Activated T-helper 1 cell treated with anti-CD3 and anti-CD28 coated beads, Interleukin-2, amount 50 U/mL, for 16 hours (primary cell): ENCODE measurements around the gene GLS.
"Not testable (repeated sequence)": the region's sequence is repeated elsewhere in the genome, so short reads cannot be mapped to it uniquely, and the experiment has no call there.

Experiments used
- DNase-seq, 2 donors: peaks; one replicate each; pipeline ENCODE4 v3.0.0-alpha.2; 2020; ENCODE audit warnings: low read depth in 1 of 2, low spot score in 1 of 2

Gene GLS

GRCh38 chr2:190987938-190988337 lies 107.3 kb downstream of the GLS start:
- DNase-seq = no peak

DNA sequence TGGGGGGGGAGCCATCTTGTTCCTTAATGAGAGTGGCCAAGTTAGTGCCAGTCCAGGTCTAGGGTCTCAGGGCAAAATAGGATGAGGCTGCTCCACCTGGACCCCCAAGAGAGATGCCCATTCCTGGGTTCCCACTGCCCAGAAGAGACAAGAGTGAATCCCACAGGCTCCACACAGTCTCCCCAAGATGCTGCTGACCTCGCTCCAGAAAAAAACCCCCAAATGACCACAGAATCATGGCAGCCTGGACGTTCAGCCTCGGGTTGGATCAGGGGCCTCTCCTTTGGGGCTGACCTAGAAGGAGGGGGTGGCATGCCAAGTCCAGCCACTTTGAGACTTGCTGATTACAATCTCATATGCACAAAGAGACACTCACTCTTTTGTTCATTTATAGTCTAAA lies 108.3 kb downstream of the GLS start:
- no peak for DNase-seq

- DNase-seq = no peak
Measured at GRCh38 chr2:190990132-190990531, 109.5 kb downstream of the GLS start.

DNA sequence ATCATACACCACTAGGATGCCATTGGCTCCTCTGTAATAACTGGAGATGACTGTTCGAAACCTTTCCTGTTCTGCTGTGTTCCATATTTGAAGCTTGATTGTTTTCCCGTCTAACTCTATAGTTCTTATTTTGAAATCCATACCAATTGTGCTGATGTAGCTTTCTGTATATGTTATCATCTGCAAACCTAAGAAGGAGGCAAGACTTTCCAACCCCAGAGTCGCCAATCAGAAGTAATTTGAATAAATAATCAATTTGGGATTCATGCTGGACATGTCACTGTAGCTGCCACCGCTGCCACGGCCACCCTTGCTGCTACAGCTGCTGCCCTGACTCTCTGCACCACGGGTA lies 112.6 kb downstream of the GLS start:
- DNase-seq = no peak

DNA sequence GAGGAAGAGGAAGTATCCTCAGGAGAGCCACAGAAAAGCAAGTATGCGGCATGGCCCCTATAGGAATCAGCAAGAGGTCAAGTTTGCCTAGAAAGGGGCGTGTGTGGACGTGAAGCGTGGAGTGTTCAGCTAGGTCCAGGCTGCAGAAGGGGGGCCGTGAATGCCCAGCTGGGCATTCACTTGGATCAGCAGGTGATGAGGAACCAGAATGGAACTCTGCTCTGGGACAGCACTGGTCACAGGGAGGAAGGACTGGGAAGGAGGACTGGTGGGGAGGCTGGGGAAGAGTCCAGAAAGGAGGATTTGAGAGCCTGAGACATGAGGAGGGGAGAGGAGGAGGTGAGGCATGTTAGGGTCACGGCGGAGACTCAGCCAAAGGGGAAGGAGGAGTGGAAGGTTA lies 113.5 kb downstream of the GLS start:
- no peak for DNase-seq

- not testable (repeated sequence) for DNase-seq
Measured at GRCh38 chr2:190995315-190995714, 114.7 kb downstream of the GLS start.

- no peak for DNase-seq
Measured at GRCh38 chr2:190996338-190996946, 115.8 kb downstream of the GLS start.

DNA sequence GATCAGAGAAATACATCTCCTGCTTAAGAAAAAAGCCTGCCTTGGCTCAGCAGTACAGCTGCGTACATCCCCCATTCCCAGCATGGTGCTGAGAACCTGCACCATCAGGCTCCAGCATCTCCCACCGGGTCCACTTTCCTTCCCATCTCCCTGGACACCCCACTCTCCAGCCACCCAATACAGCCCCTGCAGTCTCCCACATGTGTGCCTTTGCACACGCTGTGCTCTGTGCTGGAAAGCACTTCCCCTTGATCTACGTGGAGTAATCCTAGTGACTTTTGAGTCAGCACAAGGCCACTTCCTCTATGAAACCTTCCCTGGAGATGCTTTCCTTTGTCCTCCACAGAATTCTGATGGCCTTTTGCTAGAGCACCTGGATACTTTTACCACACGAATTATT lies 116.3 kb downstream of the GLS start:
- no peak for DNase-seq

GRCh38 chr2:190997526-190998113 lies 117.0 kb downstream of the GLS start:
- DNase-seq = no peak

DNA sequence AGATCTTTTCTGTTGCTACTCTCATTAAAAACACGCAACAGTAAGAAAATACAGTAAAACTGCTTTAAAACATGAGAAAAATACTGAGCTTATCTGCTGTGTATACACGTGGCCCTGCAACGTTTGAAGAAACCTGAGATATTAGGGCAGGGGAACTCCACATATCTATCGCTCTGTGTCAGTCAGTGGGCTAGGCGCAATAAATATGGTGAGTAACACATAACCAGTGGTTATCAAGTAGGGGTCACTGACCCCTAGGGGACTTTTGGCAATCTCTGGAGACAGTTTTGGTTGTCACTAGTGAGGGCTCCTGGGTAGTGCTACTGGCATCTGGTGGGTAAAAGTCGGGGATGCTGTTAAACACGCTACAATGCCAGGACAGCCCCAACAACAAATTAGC lies 118.4 kb downstream of the GLS start:
- DNase-seq = no peak

- no peak for DNase-seq
Measured at GRCh38 chr2:190999949-191000665, 119.5 kb downstream of the GLS start.

DNA sequence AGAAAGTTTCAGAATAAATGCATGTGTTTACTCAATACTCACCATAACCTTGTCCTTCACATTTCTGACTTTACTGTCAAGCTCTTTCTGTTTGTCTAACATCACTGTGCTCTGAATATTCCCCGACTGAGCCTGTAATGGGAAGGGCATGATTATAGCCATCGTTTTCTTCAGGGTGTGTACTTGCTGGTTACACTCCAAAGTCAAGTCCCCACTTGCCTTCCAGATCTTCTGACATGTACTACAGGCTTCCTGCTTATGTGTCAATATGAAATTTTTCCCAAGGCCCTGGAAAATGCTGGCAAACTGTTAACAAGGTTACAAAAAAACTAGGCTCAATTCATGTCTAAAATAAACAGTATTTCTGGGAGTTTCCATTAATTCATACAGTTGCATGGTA lies 120.4 kb downstream of the GLS start:
- no peak for DNase-seq

DNA sequence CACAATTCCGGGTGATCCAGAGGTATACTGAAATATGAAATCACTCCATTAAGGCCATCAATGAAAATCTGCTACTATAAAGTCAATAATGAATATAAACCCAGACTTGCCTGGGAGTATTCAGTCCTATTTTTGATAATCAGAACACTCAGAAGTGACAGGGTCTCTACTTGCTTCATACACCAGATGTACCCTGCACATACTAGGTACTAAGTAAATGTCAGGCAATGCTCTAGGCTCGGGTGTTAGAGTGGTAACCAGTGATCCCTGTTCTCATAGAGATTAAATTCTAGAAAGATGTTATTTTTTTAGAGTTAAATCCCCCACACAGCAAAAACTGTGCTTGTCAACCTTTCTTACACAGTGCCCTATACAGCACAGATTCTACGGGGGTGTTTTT lies 121.0 kb downstream of the GLS start:
- DNase-seq = no peak

GRCh38 chr2:191003405-191004309 lies 123.0 kb downstream of the GLS start:
- no peak for DNase-seq

DNA sequence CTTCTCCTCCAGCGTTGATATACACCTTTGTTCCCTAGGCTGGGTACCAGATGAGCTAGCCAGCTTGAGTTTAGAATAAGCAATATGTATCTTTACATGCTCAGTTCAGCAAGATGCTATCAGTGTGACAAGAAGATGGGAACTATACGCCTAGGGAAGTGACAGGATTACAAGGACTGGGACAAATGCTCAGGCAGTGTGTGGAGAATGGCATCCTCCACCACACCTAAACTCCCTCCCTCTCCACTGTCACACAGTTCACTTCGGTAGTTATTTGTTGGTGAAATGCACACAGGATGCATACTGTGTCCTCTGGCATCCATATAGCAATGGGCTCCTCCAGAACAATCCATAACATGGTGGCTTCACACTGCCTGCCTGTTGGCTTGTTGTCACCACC lies 125.7 kb downstream of the GLS start:
- no peak for DNase-seq

DNA sequence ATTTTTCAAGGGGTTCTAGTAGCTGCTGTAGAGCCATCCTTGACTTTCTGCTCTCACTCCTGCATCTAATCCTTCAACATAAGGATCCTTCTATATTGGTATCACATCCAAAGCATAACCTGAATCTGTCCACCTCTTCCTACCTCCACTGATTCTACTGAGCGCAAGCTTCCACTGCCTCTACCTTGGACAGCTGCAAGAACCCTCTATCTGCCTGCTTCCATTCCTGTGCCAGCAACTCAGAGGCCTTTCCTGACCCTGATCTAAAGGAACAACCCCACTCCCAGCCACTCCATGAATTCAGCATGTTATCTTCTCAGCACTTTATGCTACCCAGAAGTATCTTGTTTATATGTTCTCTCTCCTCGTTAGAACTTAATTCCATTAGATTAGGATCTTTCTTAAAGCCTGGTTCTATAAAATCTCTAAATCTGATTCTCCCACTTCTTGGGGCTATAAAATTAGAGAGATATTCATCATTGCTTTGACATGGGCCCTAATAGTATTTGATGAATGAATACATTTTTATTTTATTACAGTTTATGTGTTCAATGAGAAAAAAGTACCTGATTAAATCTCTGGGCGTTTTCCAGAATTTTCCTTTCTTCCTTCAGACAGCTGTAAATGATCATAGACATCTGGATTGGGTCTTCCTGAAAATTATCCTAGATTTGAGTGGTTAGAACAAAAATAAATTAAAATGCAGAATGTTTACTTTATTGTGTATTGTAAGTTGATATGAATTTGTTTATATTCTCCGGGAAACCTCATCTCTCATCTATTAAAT lies 126.6 kb downstream of the GLS start:
- DNase-seq = no peak

GRCh38 chr2:191008286-191008685 lies 127.7 kb downstream of the GLS start:
- no peak for DNase-seq

GRCh38 chr2:191009541-191010374 lies 129.1 kb downstream of the GLS start:
- DNase-seq = no peak

- DNase-seq = no peak
Measured at GRCh38 chr2:191010887-191011885, 130.6 kb downstream of the GLS start.
